NCI-H2081 (cell line): ENCODE measurements around the gene MTCL1.

ENCODE experiments used
- DNase-seq, 2 experiments: peaks; one replicate each; lab custom pipeline; 2025; lab: John Stamatoyannopoulos, UW

Gene MTCL1

GRCh38 chr18:8793445-8794155 is 88.2 kb downstream of the MTCL1 start:
- DNase-seq = no peak

- no peak for DNase-seq
Measured at GRCh38 chr18:8794156-8794933, 89.0 kb downstream of the MTCL1 start.

GRCh38 chr18:8794934-8795280 is 89.6 kb downstream of the MTCL1 start:
- no peak for DNase-seq

GRCh38 chr18:8795586-8796325 is 90.4 kb downstream of the MTCL1 start:
- no peak for DNase-seq

- DNase-seq = no peak
Measured at GRCh38 chr18:8797206-8797605, 91.8 kb downstream of the MTCL1 start.

- DNase-seq = no peak
Measured at GRCh38 chr18:8799001-8799400, 93.6 kb downstream of the MTCL1 start.

- no peak for DNase-seq
Measured at GRCh38 chr18:8799596-8800441, 94.5 kb downstream of the MTCL1 start.

GRCh38 chr18:8800445-8800844 is 95.1 kb downstream of the MTCL1 start:
- no peak for DNase-seq

GRCh38 chr18:8800876-8801262 is 95.5 kb downstream of the MTCL1 start:
- no peak for DNase-seq

GRCh38 chr18:8801263-8801901 is 96.0 kb downstream of the MTCL1 start:
- DNase-seq = no peak

- DNase-seq = no peak
Measured at GRCh38 chr18:8802017-8802672, 96.8 kb downstream of the MTCL1 start.

GRCh38 chr18:8803063-8803795 is 97.9 kb downstream of the MTCL1 start:
- no peak for DNase-seq

GRCh38 chr18:8803957-8804356 is 98.6 kb downstream of the MTCL1 start:
- DNase-seq = no peak

- DNase-seq = no peak
Measured at GRCh38 chr18:8805552-8805951, 100.2 kb downstream of the MTCL1 start.

- no peak for DNase-seq
Measured at GRCh38 chr18:8806100-8806797, 100.9 kb downstream of the MTCL1 start.

- DNase-seq = no peak
Measured at GRCh38 chr18:8806798-8807487, 101.6 kb downstream of the MTCL1 start.

- DNase-seq = no peak
Measured at GRCh38 chr18:8807488-8807805, 102.1 kb downstream of the MTCL1 start.

GRCh38 chr18:8808001-8808400 is 102.6 kb downstream of the MTCL1 start:
- DNase-seq = no peak

GRCh38 chr18:8809514-8809913 is 104.2 kb downstream of the MTCL1 start:
- no peak for DNase-seq
